ENCODE data around the gene TUBG2. TPM values are rescaled to one million over a fixed set of nuclear protein-coding genes. Genes with fewer than 3 reads are reported as not detected.

TUBG2 gene
- total RNA-seq, 1 experiment from 2014 or later = 4.0 TPM

GRCh38 chr17:42673266-42673884 lies 14.3 kb downstream of the TUBG2 start:
- Histone ChIP-seq H3K36me3 (peaks cover 55% of the 10 kb centered on the region), H3K27me3 (no peaks in the 10 kb centered on the region), H3K4me3 (no peak overlapping the region), H3K9me3 (no peaks in the 10 kb centered on the region)
- DNase-seq = no peak

- peak; percentile 40 for DNase-seq
- H3K4me3 ChIP-seq = peak overlapping the region; percentile 88
- no peaks in the 10 kb centered on the region for H3K9me3 ChIP-seq
Observed at GRCh38 chr17:42673885-42674754, 15.0 kb downstream of the TUBG2 start.

GRCh38 chr17:42674755-42675347 lies 15.8 kb downstream of the TUBG2 start:
- Histone ChIP-seq H3K9me3 (no peaks in the 10 kb centered on the region), H3K36me3 (peaks cover 42% of the 10 kb centered on the region), H3K27me3 (no peaks in the 10 kb centered on the region), H3K4me3 (peak overlapping the region; percentile 88)
- DNase-seq = no peak

More at GRCh38 chr17:42673885-42674754, 15.0 kb downstream of the TUBG2 start:
- peaks cover 48% of the 10 kb centered on the region for H3K36me3 ChIP-seq
- H3K27me3 ChIP-seq = no peaks in the 10 kb centered on the region

DNA sequence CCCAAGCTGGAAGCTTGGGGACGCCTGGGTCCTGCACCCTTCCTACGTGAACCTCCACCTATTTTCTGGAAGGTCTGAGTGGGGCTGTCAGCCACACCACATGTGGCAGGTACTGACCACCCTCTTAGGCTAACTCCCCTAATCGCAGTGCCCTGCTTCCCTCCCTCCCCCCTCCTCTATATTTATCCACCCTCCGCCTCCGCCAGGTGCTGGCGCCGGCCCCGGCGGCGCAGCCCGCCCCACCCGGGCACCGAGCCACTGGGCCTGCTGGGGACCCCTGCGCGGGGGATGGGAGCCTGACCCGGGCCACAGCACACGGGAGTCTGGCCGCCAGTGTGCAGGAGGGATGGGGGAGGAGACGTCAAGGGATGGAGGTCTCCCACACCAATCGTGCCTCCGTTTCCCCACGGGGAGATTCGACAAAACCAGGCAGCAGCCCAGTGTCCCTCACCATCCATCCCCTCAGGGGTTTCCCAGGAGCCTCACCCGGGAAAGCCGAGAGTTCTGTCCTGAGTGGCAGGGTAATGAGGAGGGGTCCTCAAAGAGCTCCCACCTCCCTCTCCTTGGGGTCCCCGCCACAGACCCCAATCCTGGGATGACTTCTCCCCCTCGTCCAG lies 16.4 kb downstream of the TUBG2 start:
- Histone ChIP-seq H3K36me3 (peaks cover 40% of the 10 kb centered on the region), H3K9me3 (no peaks in the 10 kb centered on the region), H3K27me3 (no peaks in the 10 kb centered on the region), H3K4me3 (peak overlapping the region; percentile 88)
- DNase-seq = no peak

DNA sequence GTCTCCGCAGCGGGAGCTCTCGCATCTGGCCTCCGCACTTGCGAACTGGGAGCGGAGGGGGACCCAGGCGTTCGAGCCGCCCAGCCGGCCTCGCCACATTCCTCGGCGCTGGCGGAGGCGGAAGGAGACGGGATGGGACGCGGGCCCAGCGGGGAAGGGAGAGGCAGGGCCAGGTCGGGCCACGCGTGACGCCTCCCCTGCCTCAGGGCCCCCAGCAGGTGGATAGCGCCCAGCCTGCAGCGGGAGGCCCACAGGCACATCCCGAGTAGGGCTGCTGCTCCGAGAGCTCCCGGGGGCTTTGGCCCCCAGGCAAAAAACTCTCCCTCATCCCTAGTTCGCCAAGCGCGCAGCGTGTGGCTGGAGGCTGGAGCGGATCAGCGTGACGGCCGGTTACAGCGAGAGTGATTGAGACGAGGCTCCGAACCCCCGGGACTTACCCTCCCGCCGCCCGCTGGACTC lies 16.9 kb downstream of the TUBG2 start:
- Histone ChIP-seq H3K4me3 (peak overlapping the region; percentile 88), H3K36me3 (peaks cover 34% of the 10 kb centered on the region), H3K27me3 (no peaks in the 10 kb centered on the region), H3K9me3 (no peaks in the 10 kb centered on the region)
- DNase-seq = peak; percentile 59

DNA sequence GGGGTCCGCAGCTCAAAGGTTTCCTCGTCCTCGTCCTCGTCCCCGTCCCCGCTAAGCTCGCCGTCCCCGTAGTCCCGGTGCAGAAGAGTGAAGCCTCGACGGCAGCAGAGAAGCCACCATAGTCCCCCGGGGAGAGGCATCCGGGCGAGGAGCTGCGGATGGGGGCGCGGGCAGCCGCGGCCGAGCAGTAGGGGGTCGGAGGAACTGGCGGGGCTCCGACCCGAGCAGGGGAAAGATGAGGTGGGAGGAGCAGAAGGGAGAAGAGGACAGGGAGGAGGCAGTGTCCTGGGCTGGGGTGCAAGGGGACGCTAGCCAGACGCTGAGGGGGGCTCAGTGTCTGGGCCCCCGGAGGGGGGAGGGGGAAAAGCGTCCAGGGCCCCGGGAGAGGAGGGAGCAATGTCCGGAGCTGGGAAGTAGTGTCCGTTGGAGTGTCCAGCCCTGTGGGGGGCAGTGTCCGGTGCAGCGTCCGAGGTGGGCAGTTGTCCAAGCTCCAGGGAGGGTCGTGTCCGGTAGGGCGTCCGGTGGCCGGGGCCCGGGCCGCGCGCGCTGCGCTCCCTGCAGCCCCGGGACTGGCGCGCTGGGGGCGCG lies 17.4 kb downstream of the TUBG2 start, which contains the start of gene PLEKHH3:
PLEKHH3 (minus strand) TSS at position 571 of the 588 bp plus-strand sequence; CDS start at position 140, 431 bp downstream.
- Histone ChIP-seq H3K36me3 (peaks cover 29% of the 10 kb centered on the region), H3K27me3 (no peaks in the 10 kb centered on the region), H3K4me3 (peak within 1 kb of the TSS; percentile 88), H3K9me3 (no peaks in the 10 kb centered on the region)
- DNase-seq = no peak

DNA sequence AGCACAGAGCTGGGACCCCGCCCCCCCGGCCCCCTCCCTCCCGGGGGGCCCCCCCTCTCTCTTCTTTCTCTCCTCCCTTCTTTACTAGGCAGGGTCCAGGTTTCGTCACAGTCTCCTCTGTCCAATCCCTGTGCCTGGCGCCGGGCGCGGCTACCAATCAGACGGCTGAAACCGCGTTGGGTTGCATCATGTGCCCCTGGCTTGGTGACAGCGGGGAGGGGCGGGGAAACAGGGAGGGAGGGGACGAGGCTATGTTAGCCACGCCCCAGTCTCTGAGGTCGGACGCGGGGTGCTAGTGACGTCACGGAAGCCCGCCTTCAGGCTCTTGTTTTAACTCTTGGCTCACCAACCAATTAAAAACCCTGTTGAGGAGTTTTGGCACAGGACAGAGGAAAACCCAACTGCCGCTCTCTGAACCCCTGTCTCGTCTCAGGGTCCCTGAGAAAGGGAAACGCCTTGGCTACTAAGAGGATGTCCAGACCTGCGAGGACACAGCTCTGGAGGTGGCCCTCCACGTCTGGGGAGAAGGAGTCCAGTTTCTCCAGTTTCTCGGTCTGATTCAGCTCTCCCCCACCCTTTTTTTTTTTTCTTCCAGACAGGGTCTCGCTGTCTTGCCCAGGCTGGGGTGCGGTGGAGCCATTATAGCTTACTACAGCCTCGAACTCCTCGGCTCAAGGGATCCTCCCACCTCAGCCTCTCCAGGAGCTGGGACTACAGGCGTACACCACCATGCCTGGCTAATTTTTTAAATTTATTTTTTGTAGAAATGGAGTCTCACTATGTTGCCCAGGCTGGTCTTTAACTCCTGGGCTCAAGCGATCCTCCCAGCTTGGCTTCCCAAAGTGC lies 18.2 kb downstream of the TUBG2 start:
- Histone ChIP-seq H3K9me3 (no peaks in the 10 kb centered on the region), H3K27me3 (no peaks in the 10 kb centered on the region), H3K36me3 (peaks cover 22% of the 10 kb centered on the region), H3K4me3 (peak overlapping the region; percentile 88)
- peak; percentile 99 for DNase-seq

GRCh38 chr17:42677921-42678781 lies 19.1 kb downstream of the TUBG2 start:
- Histone ChIP-seq H3K27me3 (no peaks in the 10 kb centered on the region), H3K36me3 (peaks cover 13% of the 10 kb centered on the region), H3K4me3 (peak overlapping the region; percentile 53), H3K9me3 (no peaks in the 10 kb centered on the region)
- peak; percentile 95 for DNase-seq

DNA sequence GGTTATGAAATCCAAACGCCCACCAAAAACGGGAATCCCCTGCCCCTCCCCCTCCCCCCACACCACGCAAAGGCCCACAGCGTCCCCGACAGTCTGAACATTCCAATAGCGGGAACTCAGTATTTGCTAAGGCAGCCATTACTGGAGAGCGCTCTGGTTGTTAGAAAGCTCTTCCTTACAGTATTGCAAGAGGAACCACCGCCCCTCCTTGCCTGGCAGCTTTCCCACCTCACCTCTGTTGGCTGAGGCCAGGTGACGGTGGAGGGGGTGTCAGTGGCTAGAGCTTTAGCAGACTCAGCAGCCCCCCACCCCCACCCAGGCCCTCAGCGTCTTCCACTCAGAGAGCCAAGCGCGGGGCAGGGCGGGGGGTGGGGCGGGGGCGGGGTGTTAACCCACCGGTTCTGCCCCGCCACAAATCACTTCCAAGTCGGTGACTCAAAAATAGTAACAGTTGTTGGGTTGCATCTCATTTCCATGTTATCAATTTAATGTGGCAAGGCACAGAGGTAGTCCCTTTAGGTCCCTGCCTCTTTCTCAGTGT lies 19.9 kb downstream of the TUBG2 start:
- DNase-seq = no peak
- Histone ChIP-seq H3K36me3 (peaks cover 4% of the 10 kb centered on the region), H3K9me3 (no peaks in the 10 kb centered on the region), H3K4me3 (peak overlapping the region; percentile 53), H3K27me3 (no peaks in the 10 kb centered on the region)

DNA sequence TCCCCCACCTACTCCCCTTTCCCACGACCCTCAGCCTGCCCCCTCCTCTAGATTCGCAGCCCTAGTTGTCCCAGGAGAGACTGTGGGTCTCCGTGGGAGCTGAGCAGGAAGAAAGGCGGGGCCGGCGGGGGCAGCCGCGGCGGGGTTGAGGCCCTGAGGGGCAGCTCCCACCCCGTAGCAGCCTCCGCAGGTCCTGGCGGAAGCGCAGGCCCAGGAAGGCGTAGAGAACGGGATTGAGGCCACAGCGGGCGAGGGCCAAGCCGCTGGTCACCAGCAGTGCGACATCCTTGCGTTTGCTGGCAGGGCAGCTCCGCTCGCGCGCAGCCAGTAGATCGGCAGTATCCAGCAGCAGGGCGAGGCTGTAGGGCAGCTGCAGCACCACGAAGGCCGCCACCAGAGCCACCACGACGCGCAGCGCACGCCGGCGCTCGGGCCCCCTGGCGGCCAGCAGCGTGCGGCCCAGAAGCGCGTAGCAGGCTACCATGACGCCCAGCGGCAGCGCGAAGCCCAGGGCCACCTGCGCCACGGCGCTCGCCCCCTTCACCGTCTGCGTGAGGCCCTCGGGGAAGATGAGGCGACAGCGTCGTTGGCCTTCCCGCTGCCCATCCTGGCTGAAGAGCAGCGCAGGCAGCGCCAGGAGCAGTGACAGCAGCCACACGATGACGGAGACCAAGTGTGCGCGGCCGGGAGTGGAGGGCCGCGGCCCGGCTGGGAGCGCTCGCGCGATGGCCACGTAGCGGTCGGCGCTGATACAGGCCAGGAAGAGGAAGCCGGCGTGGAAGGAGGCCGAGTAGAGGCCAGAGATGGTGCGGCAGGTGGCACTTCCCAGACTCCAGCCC lies 20.6 kb downstream of the TUBG2 start:
- no peaks in the 10 kb centered on the region; the same call in 1 of the 2 replicates for H3K36me3 ChIP-seq
- peak; percentile 65 for DNase-seq
- H3K4me3 ChIP-seq = peak overlapping the region; percentile 14; the same call in 1 of the 2 replicates
- no peaks in the 10 kb centered on the region for H3K9me3 ChIP-seq
- no peaks in the 10 kb centered on the region for H3K27me3 ChIP-seq

DNA sequence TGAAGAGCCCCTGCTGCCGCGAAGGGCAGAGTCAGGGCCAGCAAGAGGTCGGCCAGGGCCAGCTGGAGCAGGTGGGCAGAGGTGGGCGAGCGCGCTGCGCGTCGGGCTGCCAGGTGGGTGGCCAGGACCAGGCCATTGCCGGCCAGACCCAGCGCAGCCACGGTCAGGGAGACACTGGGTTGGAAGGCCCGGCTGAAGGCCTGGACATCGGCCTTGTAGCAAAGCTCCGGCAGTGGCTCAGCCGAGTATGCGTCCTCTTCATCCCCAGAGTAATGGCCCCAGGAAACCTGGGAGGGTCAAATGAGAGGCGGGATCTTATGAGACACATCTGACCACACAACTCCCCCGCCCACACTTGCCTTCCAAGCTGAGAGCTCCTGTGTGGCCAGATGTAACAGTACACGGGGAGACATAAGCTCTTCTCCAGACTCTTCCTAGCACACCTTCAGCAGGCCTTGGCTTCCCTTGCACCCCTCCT lies 21.3 kb downstream of the TUBG2 start:
- Histone ChIP-seq H3K36me3 (no peaks in the 10 kb centered on the region; the same call in 1 of the 2 replicates), H3K27me3 (no peaks in the 10 kb centered on the region), H3K4me3 (no peak overlapping the region), H3K9me3 (no peaks in the 10 kb centered on the region)
- no peak for DNase-seq

GRCh38 chr17:42681976-42682721 lies 23.1 kb downstream of the TUBG2 start, which contains the start of gene CNTNAP1:
TSS of gene CNTNAP1 (plus strand) at chr17:42682531. CDS start at chr17:42682830, 299 bp downstream.
- H3K36me3 ChIP-seq = no peaks in the 10 kb centered on the region
- H3K9me3 ChIP-seq = no peaks in the 10 kb centered on the region

More at GRCh38 chr17:42681976-42682721, 23.1 kb downstream of the TUBG2 start, which contains the start of gene CNTNAP1:
- Histone ChIP-seq H3K4me3 (peak within 1 kb of the TSS; percentile 67), H3K27me3 (no peaks in the 10 kb centered on the region)
- DNase-seq = peak; percentile 87
